HCT116 (cell line): ENCODE data around the gene NEURL1. TPM values are rescaled to one million over a fixed set of nuclear protein-coding genes. Genes with fewer than 3 reads are reported as not detected.

ENCODE experiments used
- ATAC-seq: fragments of 200-7000 bp; cut with Tn5 transposase; 2 replicates; pipeline ENCODE4 v1.9.1; 2020; ENCODE audit warnings: mild to moderate bottlenecking, moderate library complexity
- BruUV-seq: library from RNA; stranded (reverse); fragments of 400-500 nt; replicated peaks from 2 replicates; lab custom pipeline; 2021; lab: Mats Ljungman, UMichigan
- CTCF ChIA-PET: fragments of 300-600 bp; sonication (Branson Sonifier 250); formaldehyde crosslinking; loops from one replicate; lab custom pipeline; 2021; ENCODE audit warnings: antibody characterized with exemption; lab: Charles Lee
- POLR2A ChIA-PET: fragments of 300-600, 350-600 bp; sonication (Branson Sonifier 250); formaldehyde crosslinking; loops from one replicate; lab custom pipeline; 2021; ENCODE audit warnings: antibody characterized with exemption; lab: Charles Lee
- RAD21 ChIA-PET, 2 experiments: fragments of 300-600 bp; sonication (Branson Sonifier 250); formaldehyde crosslinking; loops; one replicate each; lab custom pipeline; 2023; ENCODE audit warnings: low total read pairs in 2 of 2; ENCODE audit not compliant: uncharacterized antibody in 2 of 2, unreplicated experiment in 2 of 2, low non-redundant PET in 1 of 2; lab: Charles Lee
- DNase-seq: peaks from one replicate; pipeline ENCODE4 v3.0.0-alpha.2; 2010; ENCODE audit warnings: low read depth, low spot score
- H2AFZ ChIP-seq: fragments of 200-600 bp; shearing (Covaris generic), sonication (generic); 2 replicates; pipeline ENCODE4 v1.6.1; 2017; ENCODE audit warnings: low read depth, mixed run types, mixed read lengths, antibody characterized with exemption, low read length; ENCODE audit not compliant: poor library complexity, severe bottlenecking
- H3K27ac ChIP-seq: 2 replicates; pipeline ENCODE4 v1.5.1; 2012; ENCODE audit warnings: low read depth, low read length
- H3K27me3 ChIP-seq: fragments of 200-600 bp; sonication (generic); 2 replicates; pipeline ENCODE4 v1.6.1; 2016; ENCODE audit warnings: mixed run types, low read length, mixed read lengths; ENCODE audit not compliant: insufficient read depth
- H3K36me3 ChIP-seq, 2 experiments: fragments of 200-500 bp in 1 of 2; fragments of 200-600 bp in 1 of 2; sonication (Bioruptor generic) in 1 of 2; sonication (generic) in 1 of 2; 2 replicates each; pipeline versions ENCODE4 v1.5.1 to v1.6.1; 2014 to 2016; ENCODE audit warnings: low read length in 2 of 2, inconsistent platforms in 1 of 2, mixed read lengths in 1 of 2, mixed run types in 1 of 2; ENCODE audit not compliant: insufficient read depth in 2 of 2, control insufficient read depth in 1 of 2
- H3K4me1 ChIP-seq, 2 experiments: fragments of 200-600 bp in 1 of 2; sonication (generic) in 1 of 2; 2 replicates each; pipeline versions ENCODE4 v1.5.1 to v1.6.1; 2012 to 2017; ENCODE audit warnings: low read length in 2 of 2, inconsistent platforms in 1 of 2, mild to moderate bottlenecking in 1 of 2, mixed read lengths in 1 of 2, mixed run types in 1 of 2, moderate library complexity in 1 of 2; ENCODE audit not compliant: insufficient read depth in 2 of 2, control insufficient read depth in 1 of 2
- H3K4me2 ChIP-seq: fragments of 200-600 bp; sonication (generic); 2 replicates; pipeline ENCODE4 v1.6.1; 2017; ENCODE audit warnings: mixed run types, low read length, mixed read lengths
- H3K4me3 ChIP-seq, 2 experiments: fragments of 200-600 bp in 1 of 2; sonication (generic) in 1 of 2; replicated peaks in 1 of 2; 2 replicates each; pipeline ENCODE4 v1.5.1; 2011 to 2016; ENCODE audit warnings: low read length in 2 of 2, control low read depth in 1 of 2, low read depth in 1 of 2, mild to moderate bottlenecking in 1 of 2, mixed read lengths in 1 of 2, mixed run types in 1 of 2
- H3K79me2 ChIP-seq: fragments of 200-600 bp; sonication (generic); 2 replicates; pipeline ENCODE4 v1.6.1; 2017; ENCODE audit warnings: mild to moderate bottlenecking, mixed run types, low read length, moderate library complexity, mixed read lengths; ENCODE audit not compliant: insufficient read depth
- H3K9ac ChIP-seq: fragments of 200-600 bp; sonication (generic); 2 replicates; pipeline ENCODE4 v1.6.1; 2016; ENCODE audit warnings: low read length, mixed read lengths
- H3K9me2 ChIP-seq: fragments of 200-600 bp; sonication (generic), shearing (Covaris generic); 2 replicates; pipeline ENCODE4 v1.6.1; 2017; ENCODE audit warnings: mixed run types, mild to moderate bottlenecking, moderate library complexity; ENCODE audit not compliant: insufficient read depth
- H3K9me3 ChIP-seq, 2 experiments: fragments of 200-500 bp in 1 of 2; fragments of 200-600 bp in 1 of 2; sonication (Bioruptor generic) in 1 of 2; sonication (generic) in 1 of 2; 2 replicates each; pipeline ENCODE4 v1.6.1; 2014 to 2017; ENCODE audit warnings: low read length in 2 of 2, mixed read lengths in 2 of 2, inconsistent platforms in 1 of 2, low read depth in 1 of 2, mild to moderate bottlenecking in 1 of 2, mixed run types in 1 of 2, moderate library complexity in 1 of 2; ENCODE audit not compliant: control insufficient read depth in 1 of 2, insufficient read depth in 1 of 2
- H4K20me1 ChIP-seq: fragments of 200-600 bp; sonication (generic), shearing (Covaris generic); 2 replicates; pipeline ENCODE4 v1.6.1; 2017; ENCODE audit warnings: mixed run types, mild to moderate bottlenecking, moderate library complexity; ENCODE audit not compliant: insufficient read depth
- ATF3 ChIP-seq: IDR thresholded peaks from 2 replicates; pipeline ENCODE4 v1.6.1; 2012
- CEBPB ChIP-seq: IDR thresholded peaks from 2 replicates; pipeline ENCODE4 v1.6.1; 2012; ENCODE audit warnings: low read depth
- CTCF ChIP-seq, 3 experiments: fragments of 200-600 bp in 1 of 3; sonication (generic) in 1 of 3; IDR thresholded peaks in 2 of 3; conservative IDR thresholded peaks in 1 of 3; 2 replicates each; pipeline ENCODE4 v1.5.1; 2012 to 2017; ENCODE audit warnings: low read depth in 2 of 3, low read length in 2 of 3, antibody characterized with exemption in 1 of 3, borderline replicate concordance in 1 of 3, control low read depth in 1 of 3, mild to moderate bottlenecking in 1 of 3, mixed read lengths in 1 of 3, mixed run types in 1 of 3, moderate library complexity in 1 of 3; ENCODE audit not compliant: insufficient read depth in 1 of 3
- EGR1 ChIP-seq: IDR thresholded peaks from 2 replicates; pipeline ENCODE4 v1.6.1; 2012; ENCODE audit warnings: low read depth
- ELF1 ChIP-seq: IDR thresholded peaks from 2 replicates; pipeline ENCODE4 v1.6.1; 2012; ENCODE audit warnings: low read depth, borderline replicate concordance
- EZH2 ChIP-seq: fragments of 200-600 bp; sonication (generic); IDR thresholded peaks from 2 replicates; pipeline ENCODE4 v1.6.1; 2017; ENCODE audit warnings: antibody characterized with exemption, mixed run types
- FOSL1 ChIP-seq: IDR thresholded peaks from 2 replicates; pipeline ENCODE4 v1.6.1; 2012; ENCODE audit warnings: low read depth
- POLR2AphosphoS5 ChIP-seq: IDR thresholded peaks from 2 replicates; pipeline ENCODE4 v1.6.1; 2011; ENCODE audit warnings: mild to moderate bottlenecking, low read depth, low read length, moderate library complexity
- REST ChIP-seq: IDR thresholded peaks from 2 replicates; pipeline ENCODE4 v1.6.1; 2012; ENCODE audit warnings: low read depth
- SIN3A ChIP-seq: IDR thresholded peaks from 2 replicates; pipeline ENCODE4 v1.6.1; 2012; ENCODE audit warnings: low read depth
- SP1 ChIP-seq: IDR thresholded peaks from 2 replicates; pipeline ENCODE4 v1.6.1; 2012; ENCODE audit warnings: low read depth
- SRF ChIP-seq: IDR thresholded peaks from 2 replicates; pipeline ENCODE4 v1.6.1; 2012; ENCODE audit warnings: low read depth
- TCF7L2 ChIP-seq: IDR thresholded peaks from 2 replicates; pipeline ENCODE4 v1.7.0; 2011; ENCODE audit warnings: borderline replicate concordance, inconsistent platforms; ENCODE audit not compliant: insufficient read depth, insufficient read length; ENCODE audit errors: extremely low read depth
- YY1 ChIP-seq: IDR thresholded peaks from 2 replicates; pipeline ENCODE4 v1.6.1; 2011; ENCODE audit warnings: low read length, low read depth, moderate library complexity, mild to moderate bottlenecking; ENCODE audit not compliant: insufficient replicate concordance; ENCODE audit errors: extremely low read depth
- ZNF274 ChIP-seq: fragments of 200-500 bp; sonication (Bioruptor generic); IDR thresholded peaks from 2 replicates; pipeline ENCODE4 v1.6.1; 2014; ENCODE audit warnings: mild to moderate bottlenecking, low read depth, low read length, inconsistent platforms
- intact Hi-C: fragments of 100-400 bp; cut with micrococcal nuclease; formaldehyde crosslinking; loops from 2 replicates; pipeline ENCODE4 v1.10.0; 2022
- total RNA-seq: library from RNA; stranded (reverse); gene quantifications from one replicate; pipeline ENCODE4 v1.2.1, GENCODE V29; 2021; ENCODE audit not compliant: unreplicated experiment
- TF ChIP-seq, protein P1 (sequence below): IDR thresholded peaks from 2 replicates; pipeline ENCODE4 v1.6.1; 2012
- TF ChIP-seq, protein P2 (sequence below): IDR thresholded peaks from 2 replicates; pipeline ENCODE4 v1.6.1; 2011; ENCODE audit warnings: mild to moderate bottlenecking, low read length, moderate library complexity; ENCODE audit not compliant: insufficient replicate concordance; ENCODE audit errors: extremely low read depth

The NEURL1 gene
- total RNA-seq, 1 experiment from 2014 or later = 1.4 TPM

DNA sequence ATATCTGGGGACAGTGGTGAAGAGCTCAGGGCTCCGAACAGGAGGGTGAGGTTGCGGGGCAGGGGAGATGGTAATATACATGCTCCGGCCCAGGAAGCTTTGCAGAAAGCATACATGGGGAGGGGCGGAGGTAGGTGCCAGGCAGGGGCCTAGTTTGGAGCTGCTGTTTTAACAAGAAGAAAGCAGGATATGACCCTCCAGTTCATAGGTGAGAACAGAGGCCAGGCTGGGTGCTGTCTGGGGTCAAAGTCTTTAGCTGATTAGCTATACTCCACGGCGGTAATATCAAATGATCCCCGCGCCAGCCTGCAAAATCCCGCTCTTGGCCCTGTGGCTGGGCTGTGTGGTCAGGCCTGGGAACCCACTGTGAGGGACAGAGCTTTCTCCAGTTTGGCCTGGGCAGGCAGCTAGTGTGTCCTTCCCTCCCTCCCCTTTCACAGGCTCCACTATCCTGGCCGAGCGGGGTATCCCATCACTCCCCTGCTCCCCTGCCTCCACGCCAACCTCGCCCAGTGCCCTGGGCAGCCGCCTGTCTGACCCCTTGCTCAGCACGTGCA, 95.6 kb downstream of the NEURL1 start:
- no peaks in the 10 kb centered on the region for H3K36me3 ChIP-seq
- H3K9ac ChIP-seq = no peak overlapping the region
- no peaks in the 10 kb centered on the region for H4K20me1 ChIP-seq
- H2AFZ ChIP-seq = no peak overlapping the region
- H3K9me2 ChIP-seq = no peaks in the 10 kb centered on the region
- H3K27ac ChIP-seq = no peak overlapping the region
- H3K4me1 ChIP-seq = no peaks in the 10 kb centered on the region
- intact Hi-C loops = no loop called here
- no peaks in the 10 kb centered on the region for H3K27me3 ChIP-seq
- no peak overlapping the region for H3K4me3 ChIP-seq
- ATAC-seq (no peak), DNase-seq (no peak)
- H3K4me2 ChIP-seq = no peak overlapping the region
- TF ChIP-seq SIN3A = no peak
- no peak for TF ChIP-seq EGR1
- no peak for TF ChIP-seq CEBPB
- TF ChIP-seq EZH2 = no peak
- TF ChIP-seq ZNF274 = no peak
- TF ChIP-seq, protein P1, sequence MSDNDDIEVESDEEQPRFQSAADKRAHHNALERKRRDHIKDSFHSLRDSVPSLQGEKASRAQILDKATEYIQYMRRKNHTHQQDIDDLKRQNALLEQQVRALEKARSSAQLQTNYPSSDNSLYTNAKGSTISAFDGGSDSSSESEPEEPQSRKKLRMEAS = no peak
- no peak for TF ChIP-seq YY1
- no peak for TF ChIP-seq CTCF (IDR thresholded peaks at IDR 0.05 in 2 of 3, conservative IDR thresholded peaks at IDR 0.05 in 1 of 3; ENCODE audit: borderline replicate concordance in 1 of 3, insufficient read depth in 1 of 3, low read depth in 2 of 3, low read length in 2 of 3)
- TF ChIP-seq ELF1 = no peak
- no peak for TF ChIP-seq SRF
- no peak for TF ChIP-seq REST
- TF ChIP-seq ATF3 = no peak
- no peak for TF ChIP-seq FOSL1
- TF ChIP-seq POLR2AphosphoS5 = no peak
- no peak for TF ChIP-seq SP1
- TF ChIP-seq TCF7L2 = no peak
- TF ChIP-seq, protein P2, sequence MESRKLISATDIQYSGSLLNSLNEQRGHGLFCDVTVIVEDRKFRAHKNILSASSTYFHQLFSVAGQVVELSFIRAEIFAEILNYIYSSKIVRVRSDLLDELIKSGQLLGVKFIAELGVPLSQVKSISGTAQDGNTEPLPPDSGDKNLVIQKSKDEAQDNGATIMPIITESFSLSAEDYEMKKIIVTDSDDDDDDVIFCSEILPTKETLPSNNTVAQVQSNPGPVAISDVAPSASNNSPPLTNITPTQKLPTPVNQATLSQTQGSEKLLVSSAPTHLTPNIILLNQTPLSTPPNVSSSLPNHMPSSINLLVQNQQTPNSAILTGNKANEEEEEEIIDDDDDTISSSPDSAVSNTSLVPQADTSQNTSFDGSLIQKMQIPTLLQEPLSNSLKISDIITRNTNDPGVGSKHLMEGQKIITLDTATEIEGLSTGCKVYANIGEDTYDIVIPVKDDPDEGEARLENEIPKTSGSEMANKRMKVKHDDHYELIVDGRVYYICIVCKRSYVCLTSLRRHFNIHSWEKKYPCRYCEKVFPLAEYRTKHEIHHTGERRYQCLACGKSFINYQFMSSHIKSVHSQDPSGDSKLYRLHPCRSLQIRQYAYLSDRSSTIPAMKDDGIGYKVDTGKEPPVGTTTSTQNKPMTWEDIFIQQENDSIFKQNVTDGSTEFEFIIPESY = no peak
- TF ChIP-seq, all 23 proteins: peak for 0
- H3K9me3 ChIP-seq = no peaks in the 10 kb centered on the region
- POLR2A ChIA-PET = no interaction called here
- no TSS peak for BruUV-seq
- H3K79me2 ChIP-seq = no peaks in the 10 kb centered on the region
- CTCF ChIA-PET = interaction anchor here (1.1 to 2.1 kb wide), 3 partner anchors 25 to 98 kb away, joined by 3 to 4 read pairs (median 4); no protein-coding TSS in a partner anchor
- RAD21 ChIA-PET = interaction anchor here in 1 of 2 experiments (1.0 kb wide), 1 partner anchor 97 kb away, joined by 4 read pairs; no protein-coding TSS in a partner anchor
